HEK293 (cell line): ENCODE data around the gene DOK6.

Experiments used
- OVOL3 ChIP-seq: fragments of 450-650 bp; formaldehyde crosslinking; IDR thresholded peaks from 2 replicates; pipeline ENCODE4 v1.5.1; 2016; ENCODE audit warnings: missing biosample characterization, missing genetic modification characterization
- ZNF621 ChIP-seq: fragments of 450-650 bp; formaldehyde crosslinking; IDR thresholded peaks from 2 replicates; pipeline ENCODE4 v1.5.1; 2017; ENCODE audit warnings: missing biosample characterization, missing genetic modification characterization

- TF ChIP-seq ZNF621 (tag by site-specific recombination) (no peak), OVOL3 (no peak)
These were observed 363.1 kb downstream of the DOK6 start for GRCh38 chr18:69763821-69764220.
